A673 (cell line): Measurements from ENCODE around the gene LUZP1. TPM values are rescaled to one million over a fixed set of nuclear protein-coding genes. Genes with fewer than 3 reads are reported as not detected.

Experiments
- BruUV-seq: library from RNA; stranded (reverse); fragments of 400-500 nt; replicated peaks from 2 replicates; lab custom pipeline; 2021; lab: Mats Ljungman, UMichigan
- CTCF ChIA-PET: fragments of 300-600 bp; sonication (Branson Sonifier 250); formaldehyde crosslinking; loops from one replicate; lab custom pipeline; 2022; ENCODE audit warnings: antibody characterized with exemption; lab: Charles Lee
- POLR2A ChIA-PET: fragments of 300-600 bp; sonication (Branson Sonifier 250); formaldehyde crosslinking; loops from one replicate; lab custom pipeline; 2022; ENCODE audit warnings: antibody characterized with exemption; ENCODE audit not compliant: low non-redundant PET; lab: Charles Lee
- DNase-seq: peaks from one replicate; pipeline ENCODE4 v3.0.0-alpha.2; 2015; ENCODE audit warnings: low spot score
- H3K27ac ChIP-seq: fragments of 200-600 bp; sonication (generic); 2 replicates; pipeline ENCODE4 v1.5.1; 2016; ENCODE audit warnings: mixed run types, low read depth, mild to moderate bottlenecking, mixed read lengths, antibody characterized with exemption, low read length; ENCODE audit not compliant: poor library complexity, severe bottlenecking
- H3K27me3 ChIP-seq: fragments of 200-600 bp; sonication (generic); replicated peaks from 2 replicates; pipeline ENCODE4 v1.6.1; 2017; ENCODE audit warnings: mixed run types, low read depth, mild to moderate bottlenecking, mixed read lengths, antibody characterized with exemption, low read length; ENCODE audit not compliant: insufficient read depth, poor library complexity
- H3K36me3 ChIP-seq: fragments of 200-600 bp; sonication (generic); 2 replicates; pipeline ENCODE4 v1.6.1; 2016; ENCODE audit warnings: mixed run types, mild to moderate bottlenecking, mixed read lengths, antibody characterized with exemption, low read length; ENCODE audit not compliant: insufficient read depth, poor library complexity, severe bottlenecking
- H3K4me1 ChIP-seq: fragments of 200-600 bp; sonication (generic); 2 replicates; pipeline ENCODE4 v1.6.1; 2017; ENCODE audit warnings: mixed run types, mild to moderate bottlenecking, mixed read lengths, antibody characterized with exemption, low read length; ENCODE audit not compliant: insufficient read depth, poor library complexity, severe bottlenecking
- H3K4me3 ChIP-seq: fragments of 200-600 bp; sonication (generic); 2 replicates; pipeline ENCODE4 v1.5.1; 2016; ENCODE audit warnings: low read depth, mixed run types, mild to moderate bottlenecking, mixed read lengths, low read length; ENCODE audit not compliant: poor library complexity, severe bottlenecking
- H3K9me3 ChIP-seq: fragments of 200-600 bp; sonication (generic); 2 replicates; pipeline ENCODE4 v1.6.1; 2016; ENCODE audit warnings: mixed run types, low read depth, mild to moderate bottlenecking, mixed read lengths, antibody characterized with exemption, low read length; ENCODE audit not compliant: poor library complexity, severe bottlenecking
- CTCF ChIP-seq: fragments of 300-800, 200-600 bp; sonication (generic); conservative IDR thresholded peaks from 2 replicates; pipeline ENCODE4 v1.5.1; 2017; ENCODE audit warnings: low read depth, mild to moderate bottlenecking, antibody characterized with exemption, low read length, moderate library complexity, mixed read lengths
- EZH2 ChIP-seq: fragments of 200-600 bp; sonication (generic); IDR thresholded peaks from 2 replicates; pipeline ENCODE4 v1.6.1; 2017; ENCODE audit warnings: borderline replicate concordance, low read depth, mild to moderate bottlenecking, mixed read lengths, antibody characterized with exemption, low read length; ENCODE audit not compliant: poor library complexity, severe bottlenecking
- intact Hi-C: fragments of 100-400 bp; cut with micrococcal nuclease; formaldehyde crosslinking; loops from one replicate; pipeline ENCODE4 v1.10.0; 2022; ENCODE audit not compliant: unreplicated experiment
- total RNA-seq: library from RNA; stranded (reverse); gene quantifications from 2 replicates; pipeline ENCODE4 v1.2.3, GENCODE V29; 2021

Gene LUZP1
- total RNA-seq, 1 experiment from 2014 or later: 34.9 TPM

- intact Hi-C loops: loop anchor here (5.0 kb wide), 1 partner anchor 40 kb away; no protein-coding TSS in a partner anchor
- no peak for TF ChIP-seq CTCF
- no peak for TF ChIP-seq EZH2
- CTCF ChIA-PET: interaction anchor here (1.0 kb wide), 1 partner anchor 10 kb away, joined by 5 read pairs; no protein-coding TSS in a partner anchor
- Histone ChIP-seq H3K36me3 (no peaks in the 10 kb centered on the region), H3K9me3 (no peaks in the 10 kb centered on the region), H3K27me3 (no peaks in the 10 kb centered on the region), H3K4me3 (peak overlapping the region; percentile 90), H3K27ac (peak overlapping the region; percentile 90), H3K4me1 (peaks cover 38% of the 10 kb centered on the region)
- POLR2A ChIA-PET: no interaction called here
- BruUV-seq: no TSS peak
- peak; percentile 22 for DNase-seq
These were observed 1.8 kb downstream of the LUZP1 start for GRCh38 chr1:23166854-23167253.

GRCh38 chr1:23163395-23163794, 5.3 kb downstream of the LUZP1 start:
- Histone ChIP-seq H3K4me3 (peak overlapping the region; percentile 4), H3K4me1 (peaks cover 35% of the 10 kb centered on the region), H3K9me3 (no peaks in the 10 kb centered on the region), H3K36me3 (no peaks in the 10 kb centered on the region), H3K27me3 (no peaks in the 10 kb centered on the region), H3K27ac (no peak overlapping the region)
- intact Hi-C loops: no loop called here
- ChIA-PET POLR2A (interaction anchor here (0.6 kb wide), 3 partner anchors 20 to 143 kb away, joined by 5 to 8 read pairs (median 6); no protein-coding TSS in a partner anchor), CTCF (interaction anchor here (0.6 to 0.7 kb wide), 2 partner anchors 334 to 609 kb away, joined by 3 to 8 read pairs; no protein-coding TSS in a partner anchor)
- no TSS peak for BruUV-seq
- TF ChIP-seq CTCF: no peak
- no peak for TF ChIP-seq EZH2
- DNase-seq: peak; percentile 47

- Histone ChIP-seq H3K27ac (no peak overlapping the region), H3K36me3 (no peaks in the 10 kb centered on the region), H3K4me1 (peaks cover 23% of the 10 kb centered on the region), H3K4me3 (no peak overlapping the region), H3K9me3 (no peaks in the 10 kb centered on the region), H3K27me3 (no peaks in the 10 kb centered on the region)
- TF ChIP-seq CTCF (no peak), EZH2 (no peak)
- BruUV-seq: no TSS peak
- CTCF ChIA-PET: no interaction called here
- DNase-seq: no peak
- POLR2A ChIA-PET: interaction anchor here (0.6 kb wide), 1 partner anchor 25 kb away, joined by 3 read pairs; no protein-coding TSS in a partner anchor
- intact Hi-C loops: no loop called here
These were observed 8.4 kb downstream of the LUZP1 start for GRCh38 chr1:23159963-23160877.
